SK-N-SH treated with all-trans-retinoic acid at 6 μM for 48 hours (cell line): ENCODE results near the gene LARGE1.

ENCODE experiments used
- ATAC-seq: fragments of 200-7000 bp; cut with Tn5 transposase; 3 replicates; pipeline ENCODE4 v1.9.1; 2020; ENCODE audit warnings: mild to moderate bottlenecking, moderate library complexity
- BACH2 ChIP-seq: fragments of 250-450 bp; sonication (Bioruptor Pico); IDR thresholded peaks from 2 replicates; pipeline ENCODE4 v1.9.0; 2021; ENCODE audit warnings: mild to moderate bottlenecking, borderline replicate concordance
- CSDC2 ChIP-seq: fragments of 250-450 bp; sonication (Bioruptor Pico); IDR thresholded peaks from 2 replicates; pipeline ENCODE4 v1.5.0; 2020; ENCODE audit warnings: mild to moderate bottlenecking, moderate library complexity
- ESRRG ChIP-seq: fragments of 250-450 bp; sonication (Bioruptor Pico); IDR thresholded peaks from 2 replicates; pipeline ENCODE4 v1.6.1; 2021; ENCODE audit warnings: mild to moderate bottlenecking
- GLIS3 ChIP-seq: fragments of 250-450 bp; sonication (Bioruptor Pico); IDR thresholded peaks from 2 replicates; pipeline ENCODE4 v1.5.0; 2020; ENCODE audit warnings: mild to moderate bottlenecking, moderate library complexity
- ISL1 ChIP-seq: fragments of 250-450 bp; sonication (Bioruptor Pico); IDR thresholded peaks from 2 replicates; pipeline ENCODE4 v2.1.2; 2022; ENCODE audit warnings: mild to moderate bottlenecking, moderate library complexity
- RARB ChIP-seq: fragments of 250-450 bp; sonication (Bioruptor Pico); IDR thresholded peaks from 2 replicates; pipeline ENCODE4 v1.8.0; 2021; ENCODE audit warnings: mild to moderate bottlenecking, moderate library complexity
- SNAI2 ChIP-seq: fragments of 250-450 bp; sonication (Bioruptor Pico); IDR thresholded peaks from 2 replicates; pipeline ENCODE4 v1.5.0; 2020; ENCODE audit warnings: mild to moderate bottlenecking, moderate library complexity
- TOX ChIP-seq: fragments of 250-450 bp; sonication (Bioruptor Pico); IDR thresholded peaks from 2 replicates; pipeline ENCODE4 v1.8.0; 2021; ENCODE audit warnings: mild to moderate bottlenecking, moderate library complexity, borderline replicate concordance
- ZC3H10 ChIP-seq: fragments of 250-450 bp; sonication (Bioruptor Pico); IDR thresholded peaks from 2 replicates; pipeline ENCODE4 v1.5.1; 2021; ENCODE audit warnings: mild to moderate bottlenecking, moderate library complexity
- ZFP3 ChIP-seq: fragments of 250-450 bp; sonication (Bioruptor Pico); IDR thresholded peaks from 2 replicates; pipeline ENCODE4 v1.5.0; 2020; ENCODE audit warnings: mild to moderate bottlenecking, moderate library complexity
- ZFP30 ChIP-seq: fragments of 450-650 bp; formaldehyde crosslinking; IDR thresholded peaks from 2 replicates; pipeline ENCODE4 v1.5.0; 2022; ENCODE audit warnings: mild to moderate bottlenecking, moderate library complexity
- ZNF70 ChIP-seq: fragments of 450-650 bp; formaldehyde crosslinking; IDR thresholded peaks from 2 replicates; pipeline ENCODE4 v1.5.0; 2020; ENCODE audit warnings: mild to moderate bottlenecking, moderate library complexity
- ZNF8 ChIP-seq: fragments of 450-650 bp; formaldehyde crosslinking; IDR thresholded peaks from 2 replicates; pipeline ENCODE4 v1.5.0; 2020; ENCODE audit warnings: mild to moderate bottlenecking, moderate library complexity
- TF ChIP-seq, protein P1 (sequence below): fragments of 250-450 bp; sonication (Bioruptor Pico); IDR thresholded peaks from 2 replicates; pipeline ENCODE4 v1.5.1; 2020; ENCODE audit warnings: low read depth, mild to moderate bottlenecking, moderate library complexity
- TF ChIP-seq, protein P2 (sequence below): fragments of 250-450 bp; sonication (Bioruptor Pico); IDR thresholded peaks from 2 replicates; pipeline ENCODE4 v1.8.0; 2020; ENCODE audit warnings: mild to moderate bottlenecking, moderate library complexity, borderline replicate concordance
- TF ChIP-seq, protein P3 (sequence below): fragments of 250-450 bp; sonication (Bioruptor Pico); IDR thresholded peaks from 2 replicates; pipeline ENCODE4 v1.5.1; 2021; ENCODE audit warnings: mild to moderate bottlenecking, moderate library complexity
- TF ChIP-seq, protein P4 (sequence below): fragments of 250-450 bp; sonication (Bioruptor Pico); IDR thresholded peaks from 2 replicates; pipeline ENCODE4 v1.5.0; 2020; ENCODE audit warnings: mild to moderate bottlenecking, moderate library complexity
- TF ChIP-seq, protein P5 (sequence below): fragments of 250-450 bp; sonication (Bioruptor Pico); IDR thresholded peaks from 2 replicates; pipeline ENCODE4 v1.8.0; 2021; ENCODE audit warnings: low read depth, mild to moderate bottlenecking, moderate library complexity, borderline replicate concordance

Gene LARGE1

DNA sequence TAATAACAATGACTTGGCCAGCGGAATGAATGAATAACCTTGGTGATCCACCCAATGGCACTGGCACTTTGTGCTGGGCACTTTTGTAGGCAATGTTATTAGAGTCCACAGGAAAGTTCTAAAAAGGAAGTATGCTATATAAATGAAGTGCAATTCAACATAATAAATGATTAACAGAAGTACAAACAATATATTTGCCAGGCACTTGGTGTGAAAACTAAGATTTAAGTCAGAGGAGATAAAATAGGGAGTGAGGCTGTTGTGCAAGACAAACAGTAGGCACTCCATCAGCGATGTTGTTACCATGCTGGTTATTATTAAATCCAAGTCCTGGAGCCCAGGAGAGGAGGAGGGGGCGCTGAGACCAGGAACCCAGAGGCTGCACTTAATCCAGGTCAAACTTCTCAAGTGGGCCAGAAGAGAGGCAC is 173.8 kb downstream of the LARGE1 start:
- TF ChIP-seq ZNF70 (no peak), ESRRG (CRISPR knock-in tag) (no peak), TOX (no peak), SNAI2 (no peak), ZFP3 (CRISPR knock-in tag) (no peak), ZFP30 (CRISPR knock-in tag) (no peak), ZC3H10 (CRISPR knock-in tag) (no peak), ZNF8 (CRISPR knock-in tag) (no peak), BACH2 (no peak), ISL1 (CRISPR knock-in tag) (no peak), RARB (no peak)
- TF ChIP-seq, protein P1, sequence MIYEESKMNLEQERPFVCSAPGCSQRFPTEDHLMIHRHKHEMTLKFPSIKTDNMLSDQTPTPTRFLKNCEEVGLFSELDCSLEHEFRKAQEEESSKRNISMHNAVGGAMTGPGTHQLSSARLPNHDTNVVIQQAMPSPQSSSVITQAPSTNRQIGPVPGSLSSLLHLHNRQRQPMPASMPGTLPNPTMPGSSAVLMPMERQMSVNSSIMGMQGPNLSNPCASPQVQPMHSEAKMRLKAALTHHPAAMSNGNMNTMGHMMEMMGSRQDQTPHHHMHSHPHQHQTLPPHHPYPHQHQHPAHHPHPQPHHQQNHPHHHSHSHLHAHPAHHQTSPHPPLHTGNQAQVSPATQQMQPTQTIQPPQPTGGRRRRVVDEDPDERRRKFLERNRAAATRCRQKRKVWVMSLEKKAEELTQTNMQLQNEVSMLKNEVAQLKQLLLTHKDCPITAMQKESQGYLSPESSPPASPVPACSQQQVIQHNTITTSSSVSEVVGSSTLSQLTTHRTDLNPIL = no peak
- TF ChIP-seq, protein P2, sequence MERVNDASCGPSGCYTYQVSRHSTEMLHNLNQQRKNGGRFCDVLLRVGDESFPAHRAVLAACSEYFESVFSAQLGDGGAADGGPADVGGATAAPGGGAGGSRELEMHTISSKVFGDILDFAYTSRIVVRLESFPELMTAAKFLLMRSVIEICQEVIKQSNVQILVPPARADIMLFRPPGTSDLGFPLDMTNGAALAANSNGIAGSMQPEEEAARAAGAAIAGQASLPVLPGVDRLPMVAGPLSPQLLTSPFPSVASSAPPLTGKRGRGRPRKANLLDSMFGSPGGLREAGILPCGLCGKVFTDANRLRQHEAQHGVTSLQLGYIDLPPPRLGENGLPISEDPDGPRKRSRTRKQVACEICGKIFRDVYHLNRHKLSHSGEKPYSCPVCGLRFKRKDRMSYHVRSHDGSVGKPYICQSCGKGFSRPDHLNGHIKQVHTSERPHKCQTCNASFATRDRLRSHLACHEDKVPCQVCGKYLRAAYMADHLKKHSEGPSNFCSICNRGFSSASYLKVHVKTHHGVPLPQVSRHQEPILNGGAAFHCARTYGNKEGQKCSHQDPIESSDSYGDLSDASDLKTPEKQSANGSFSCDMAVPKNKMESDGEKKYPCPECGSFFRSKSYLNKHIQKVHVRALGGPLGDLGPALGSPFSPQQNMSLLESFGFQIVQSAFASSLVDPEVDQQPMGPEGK (CRISPR knock-in tag) = no peak
- ATAC-seq = no peak

DNA sequence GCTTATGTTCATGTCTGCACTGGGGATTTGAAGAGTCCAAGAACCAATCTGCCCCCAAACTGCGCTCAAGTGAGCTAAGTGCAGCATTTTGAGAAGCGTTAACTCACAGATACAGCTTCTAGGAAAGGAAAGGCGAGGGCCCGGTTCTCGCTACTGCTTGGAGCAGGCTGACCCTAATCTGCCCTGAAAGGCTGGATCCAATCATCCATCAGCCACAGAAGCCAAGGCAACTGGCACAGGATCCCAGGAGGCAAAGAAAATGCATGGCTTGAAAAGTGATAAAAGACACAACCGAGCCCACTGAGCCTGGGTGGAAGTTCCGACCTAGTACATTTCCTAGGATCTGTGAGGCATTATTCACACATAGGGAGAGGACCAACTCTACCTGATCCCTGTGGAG is 174.8 kb downstream of the LARGE1 start:
- TF ChIP-seq, protein P3, sequence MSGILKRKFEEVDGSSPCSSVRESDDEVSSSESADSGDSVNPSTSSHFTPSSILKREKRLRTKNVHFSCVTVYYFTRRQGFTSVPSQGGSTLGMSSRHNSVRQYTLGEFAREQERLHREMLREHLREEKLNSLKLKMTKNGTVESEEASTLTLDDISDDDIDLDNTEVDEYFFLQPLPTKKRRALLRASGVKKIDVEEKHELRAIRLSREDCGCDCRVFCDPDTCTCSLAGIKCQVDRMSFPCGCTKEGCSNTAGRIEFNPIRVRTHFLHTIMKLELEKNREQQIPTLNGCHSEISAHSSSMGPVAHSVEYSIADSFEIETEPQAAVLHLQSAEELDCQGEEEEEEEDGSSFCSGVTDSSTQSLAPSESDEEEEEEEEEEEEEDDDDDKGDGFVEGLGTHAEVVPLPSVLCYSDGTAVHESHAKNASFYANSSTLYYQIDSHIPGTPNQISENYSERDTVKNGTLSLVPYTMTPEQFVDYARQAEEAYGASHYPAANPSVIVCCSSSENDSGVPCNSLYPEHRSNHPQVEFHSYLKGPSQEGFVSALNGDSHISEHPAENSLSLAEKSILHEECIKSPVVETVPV (CRISPR knock-in tag) = no peak
- TF ChIP-seq, protein P2 (CRISPR knock-in tag) = no peak
- TF ChIP-seq ZNF70 = no peak
- TF ChIP-seq, protein P4, sequence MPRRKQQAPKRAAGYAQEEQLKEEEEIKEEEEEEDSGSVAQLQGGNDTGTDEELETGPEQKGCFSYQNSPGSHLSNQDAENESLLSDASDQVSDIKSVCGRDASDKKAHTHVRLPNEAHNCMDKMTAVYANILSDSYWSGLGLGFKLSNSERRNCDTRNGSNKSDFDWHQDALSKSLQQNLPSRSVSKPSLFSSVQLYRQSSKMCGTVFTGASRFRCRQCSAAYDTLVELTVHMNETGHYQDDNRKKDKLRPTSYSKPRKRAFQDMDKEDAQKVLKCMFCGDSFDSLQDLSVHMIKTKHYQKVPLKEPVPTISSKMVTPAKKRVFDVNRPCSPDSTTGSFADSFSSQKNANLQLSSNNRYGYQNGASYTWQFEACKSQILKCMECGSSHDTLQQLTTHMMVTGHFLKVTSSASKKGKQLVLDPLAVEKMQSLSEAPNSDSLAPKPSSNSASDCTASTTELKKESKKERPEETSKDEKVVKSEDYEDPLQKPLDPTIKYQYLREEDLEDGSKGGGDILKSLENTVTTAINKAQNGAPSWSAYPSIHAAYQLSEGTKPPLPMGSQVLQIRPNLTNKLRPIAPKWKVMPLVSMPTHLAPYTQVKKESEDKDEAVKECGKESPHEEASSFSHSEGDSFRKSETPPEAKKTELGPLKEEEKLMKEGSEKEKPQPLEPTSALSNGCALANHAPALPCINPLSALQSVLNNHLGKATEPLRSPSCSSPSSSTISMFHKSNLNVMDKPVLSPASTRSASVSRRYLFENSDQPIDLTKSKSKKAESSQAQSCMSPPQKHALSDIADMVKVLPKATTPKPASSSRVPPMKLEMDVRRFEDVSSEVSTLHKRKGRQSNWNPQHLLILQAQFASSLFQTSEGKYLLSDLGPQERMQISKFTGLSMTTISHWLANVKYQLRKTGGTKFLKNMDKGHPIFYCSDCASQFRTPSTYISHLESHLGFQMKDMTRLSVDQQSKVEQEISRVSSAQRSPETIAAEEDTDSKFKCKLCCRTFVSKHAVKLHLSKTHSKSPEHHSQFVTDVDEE (CRISPR knock-in tag) = no peak
- no peak for TF ChIP-seq CSDC2 (CRISPR knock-in tag)
- no peak for TF ChIP-seq RARB
- ATAC-seq = no peak

DNA sequence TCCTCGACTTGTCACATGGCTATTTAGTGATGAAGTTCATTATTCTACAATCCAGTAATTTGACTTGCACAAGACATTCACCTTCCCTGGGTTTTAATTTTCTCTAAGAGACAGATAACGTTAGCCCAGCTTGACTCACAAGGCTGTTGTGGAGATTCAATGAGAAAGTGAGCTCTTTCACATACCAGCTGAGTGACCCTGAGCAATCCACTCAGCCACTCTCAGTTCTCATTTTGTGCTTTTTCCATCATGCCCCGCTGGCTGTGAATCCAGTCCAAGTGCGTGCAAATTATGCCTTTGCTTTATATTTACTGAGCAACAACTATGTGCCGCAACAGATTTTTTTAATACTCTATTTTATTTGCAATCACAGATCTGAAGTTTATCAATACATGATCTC is 176.5 kb downstream of the LARGE1 start:
- TF ChIP-seq, protein P4 (CRISPR knock-in tag) = no peak
- TF ChIP-seq BACH2 (no peak), GLIS3 (no peak), SNAI2 (no peak), RARB (no peak), ZFP30 (CRISPR knock-in tag) (no peak), CSDC2 (CRISPR knock-in tag) (no peak)
- TF ChIP-seq, protein P5, sequence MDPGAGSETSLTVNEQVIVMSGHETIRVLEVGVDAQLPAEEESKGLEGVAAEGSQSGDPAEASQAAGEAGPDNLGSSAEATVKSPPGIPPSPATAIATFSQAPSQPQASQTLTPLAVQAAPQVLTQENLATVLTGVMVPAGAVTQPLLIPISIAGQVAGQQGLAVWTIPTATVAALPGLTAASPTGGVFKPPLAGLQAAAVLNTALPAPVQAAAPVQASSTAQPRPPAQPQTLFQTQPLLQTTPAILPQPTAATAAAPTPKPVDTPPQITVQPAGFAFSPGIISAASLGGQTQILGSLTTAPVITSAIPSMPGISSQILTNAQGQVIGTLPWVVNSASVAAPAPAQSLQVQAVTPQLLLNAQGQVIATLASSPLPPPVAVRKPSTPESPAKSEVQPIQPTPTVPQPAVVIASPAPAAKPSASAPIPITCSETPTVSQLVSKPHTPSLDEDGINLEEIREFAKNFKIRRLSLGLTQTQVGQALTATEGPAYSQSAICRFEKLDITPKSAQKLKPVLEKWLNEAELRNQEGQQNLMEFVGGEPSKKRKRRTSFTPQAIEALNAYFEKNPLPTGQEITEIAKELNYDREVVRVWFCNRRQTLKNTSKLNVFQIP (CRISPR knock-in tag) = no peak
- no peak for ATAC-seq
